Thyroid gland (tissue), 4 donors: Measurements from ENCODE around the gene CDHR5. TPM values are rescaled to one million over a fixed set of nuclear protein-coding genes. Genes with fewer than 3 reads are reported as not detected.

ENCODE experiments used
- DNase-seq, 2 donors: peaks; one replicate each; pipeline ENCODE4 v3.0.0-alpha.2; 2019
- H3K27ac ChIP-seq, 3 donors: fragments of 200-600 bp; sonication (generic); 1 replicate in 2 of 3; 2 replicates in 1 of 3; pipeline ENCODE4 v1.5.1; 2016 to 2019; ENCODE audit warnings: mild to moderate bottlenecking in 1 of 3, moderate library complexity in 1 of 3
- H3K27me3 ChIP-seq: fragments of 200-600 bp; sonication (generic); one replicate; pipeline ENCODE4 v1.5.1; 2019
- H3K36me3 ChIP-seq, 2 donors: fragments of 200-600 bp; sonication (generic); one replicate each; pipeline ENCODE4 v1.5.1; 2016 to 2019
- H3K4me1 ChIP-seq, 2 donors: fragments of 200-600 bp; sonication (generic); one replicate each; pipeline ENCODE4 v1.5.1; 2017 to 2019
- H3K4me3 ChIP-seq, 3 donors: fragments of 200-600 bp; sonication (generic); replicated peaks in 1 of 3; 1 replicate in 2 of 3; 2 replicates in 1 of 3; pipeline ENCODE4 v1.5.1; 2016; ENCODE audit warnings: mild to moderate bottlenecking in 1 of 3
- H3K9me3 ChIP-seq: fragments of 200-600 bp; sonication (generic); one replicate; pipeline ENCODE4 v1.5.1; 2017
- CTCF ChIP-seq, 6 experiments: fragments of 200-600 bp in 3 of 6; fragments of 450-650 bp in 3 of 6; sonication (generic) in 3 of 6; IDR thresholded peaks; one replicate each; pipeline ENCODE4 v1.5.1; 2016 to 2019; ENCODE audit warnings: antibody characterized with exemption in 6 of 6, mild to moderate bottlenecking in 2 of 6, inconsistent platforms in 1 of 6, moderate library complexity in 1 of 6
- POLR2A ChIP-seq, 2 donors: fragments of 450-650 bp; IDR thresholded peaks; one replicate each; pipeline ENCODE4 v1.6.1; 2017; ENCODE audit warnings: antibody characterized with exemption in 2 of 2, mild to moderate bottlenecking in 2 of 2, moderate library complexity in 1 of 2
- WGBS, 2 donors: methylation state at CpG; one replicate each; pipeline ENCODE4 v1.1.5; 2017; 5-methylcytosine and 5-hydroxymethylcytosine counted together
- intact Hi-C: fragments of 100-400 bp; cut with DNase I; formaldehyde crosslinking; loops from one replicate; pipeline ENCODE4 v1.15.1; 2023
- total RNA-seq, 4 donors: library from RNA; depleted of rRNA; stranded (reverse); fragments of >200 nt; gene quantifications; one replicate each; pipeline ENCODE4 v1.2.3, GENCODE V29; 2016

CDHR5 gene
- total RNA-seq, 4 donors from 2014 or later, result not detected

GRCh38 chr11:605286-606129 lies 19.2 kb downstream of the CDHR5 start:
- DNase-seq, result no peak
- Histone ChIP-seq H3K4me3 (no peak overlapping the region), H3K27ac (peak overlapping the region in 1 of 3 donors; percentile 21), H3K9me3 (no peaks in the 10 kb centered on the region), H3K27me3 (no peaks in the 10 kb centered on the region), H3K4me1 (no peaks in the 10 kb centered on the region), H3K36me3 (peaks cover 68 to 89% of the 10 kb centered on the region in 2 donors)
- 92 to 95% methylated on average over 23 to 26 of the region's 33 CpGs for WGBS, 2 donors
- TF ChIP-seq POLR2A (IDR thresholded peaks at IDR 0.05) (no peak), CTCF (IDR thresholded peaks at IDR 0.05) (no peak)
- intact Hi-C loops, result no loop called here

- intact Hi-C loops, result no loop called here
Observed at GRCh38 chr11:603154-603553, 21.6 kb downstream of the CDHR5 start.

GRCh38 chr11:601573-602245 lies 23.0 kb downstream of the CDHR5 start:
- Histone ChIP-seq H3K4me3 (no peak overlapping the region), H3K9me3 (no peaks in the 10 kb centered on the region), H3K36me3 (peaks cover 66 to 86% of the 10 kb centered on the region in 2 donors), H3K27ac (no peak overlapping the region), H3K27me3 (no peaks in the 10 kb centered on the region), H3K4me1 (no peaks in the 10 kb centered on the region)
- DNase-seq, result no peak
- intact Hi-C loops, result no loop called here
- TF ChIP-seq POLR2A (IDR thresholded peaks at IDR 0.05) (no peak), CTCF (IDR thresholded peaks at IDR 0.05) (no peak)
- WGBS, 2 donors, result 94 to 96% methylated on average over 23 of the region's 23 CpGs

More at GRCh38 chr11:603154-603553, 21.6 kb downstream of the CDHR5 start:
- no peak for DNase-seq
- peaks cover 68 to 87% of the 10 kb centered on the region in 2 donors for H3K36me3 ChIP-seq
- H3K4me3 ChIP-seq, result no peak overlapping the region
- H3K27ac ChIP-seq, result no peak overlapping the region
- no peaks in the 10 kb centered on the region for H3K9me3 ChIP-seq
- TF ChIP-seq POLR2A (IDR thresholded peaks at IDR 0.05), result no peak
- 88 to 90% methylated on average over 12 to 13 of the region's 13 CpGs for WGBS, 2 donors
- H3K4me1 ChIP-seq, result no peaks in the 10 kb centered on the region
- no peaks in the 10 kb centered on the region for H3K27me3 ChIP-seq

- Histone ChIP-seq H3K27me3 (no peaks in the 10 kb centered on the region), H3K27ac (no peak overlapping the region), H3K36me3 (peaks cover 63 to 80% of the 10 kb centered on the region in 2 donors), H3K4me1 (no peaks in the 10 kb centered on the region), H3K9me3 (no peaks in the 10 kb centered on the region), H3K4me3 (no peak overlapping the region)
- TF ChIP-seq CTCF (IDR thresholded peaks at IDR 0.05), result no peak
- TF ChIP-seq POLR2A (IDR thresholded peaks at IDR 0.05), result no peak
- DNase-seq, result no peak
- WGBS, 2 donors, result 96 to 99% methylated on average over 19 to 29 of the region's 30 CpGs
- intact Hi-C loops, result no loop called here
Observed at GRCh38 chr11:598005-598680, 26.6 kb downstream of the CDHR5 start.

GRCh38 chr11:597166-597725 lies 27.5 kb downstream of the CDHR5 start:
- Histone ChIP-seq H3K27me3 (no peaks in the 10 kb centered on the region), H3K4me3 (no peak overlapping the region), H3K27ac (no peak overlapping the region), H3K4me1 (no peaks in the 10 kb centered on the region), H3K9me3 (no peaks in the 10 kb centered on the region), H3K36me3 (peaks cover 70 to 83% of the 10 kb centered on the region in 2 donors)
- intact Hi-C loops, result no loop called here
- 85 to 87% methylated on average over 4 to 10 of the region's 29 CpGs for WGBS, 2 donors
- DNase-seq, result no peak
- TF ChIP-seq POLR2A (IDR thresholded peaks at IDR 0.05), result no peak
- no peak for TF ChIP-seq CTCF (IDR thresholded peaks at IDR 0.05)
